AG04450 (cell line): ENCODE data around the gene TGM2. TPM values are rescaled to one million over a fixed set of nuclear protein-coding genes. Genes with fewer than 3 reads are reported as not detected.

Experiments
- CTCF ChIA-PET: fragments of 300-600, 350-600 bp; formaldehyde crosslinking; extraction: SDS; loops from one replicate; lab custom pipeline; 2022; ENCODE audit warnings: antibody characterized with exemption, inconsistent platforms; lab: Charles Lee
- POLR2A ChIA-PET: fragments of 350-600 bp; formaldehyde crosslinking; extraction: SDS; loops from one replicate; lab custom pipeline; 2021; ENCODE audit warnings: antibody characterized with exemption, inconsistent platforms; lab: Yijun Ruan, JAX
- DNase-seq: peaks from one replicate; pipeline ENCODE4 v3.0.0-alpha.2; 2011; ENCODE audit warnings: low read depth, low spot score
- H3K27ac ChIP-seq: one replicate; pipeline ENCODE4 v1.5.1; 2012; ENCODE audit warnings: low read depth, low read length, control low read depth
- H3K27me3 ChIP-seq: one replicate; pipeline ENCODE4 v1.6.0; 2012; ENCODE audit warnings: low read length; ENCODE audit not compliant: control insufficient read depth, insufficient read depth
- H3K4me3 ChIP-seq: 2 replicates; pipeline ENCODE4 v1.5.1; 2011; ENCODE audit warnings: mild to moderate bottlenecking, low read depth, low read length, control low read depth
- H3K9me3 ChIP-seq: 2 replicates; pipeline ENCODE4 v1.5.1; 2012; ENCODE audit warnings: low read length; ENCODE audit not compliant: control insufficient read depth, insufficient read depth
- polyA plus RNA-seq: library from polyadenylated mRNA; depleted of rRNA; stranded (reverse); fragments of >200 nt; gene quantifications from 2 replicates; pipeline ENCODE4 v1.2.3, GENCODE V29; 2011
- TF ChIP-seq, protein P1 (sequence below): IDR thresholded peaks from 2 replicates; pipeline ENCODE4 v1.5.1; 2011; ENCODE audit warnings: low read depth, low read length, control low read depth, inconsistent platforms

The TGM2 gene
- polyA plus RNA-seq, 1 experiment, result 326 TPM

DNA sequence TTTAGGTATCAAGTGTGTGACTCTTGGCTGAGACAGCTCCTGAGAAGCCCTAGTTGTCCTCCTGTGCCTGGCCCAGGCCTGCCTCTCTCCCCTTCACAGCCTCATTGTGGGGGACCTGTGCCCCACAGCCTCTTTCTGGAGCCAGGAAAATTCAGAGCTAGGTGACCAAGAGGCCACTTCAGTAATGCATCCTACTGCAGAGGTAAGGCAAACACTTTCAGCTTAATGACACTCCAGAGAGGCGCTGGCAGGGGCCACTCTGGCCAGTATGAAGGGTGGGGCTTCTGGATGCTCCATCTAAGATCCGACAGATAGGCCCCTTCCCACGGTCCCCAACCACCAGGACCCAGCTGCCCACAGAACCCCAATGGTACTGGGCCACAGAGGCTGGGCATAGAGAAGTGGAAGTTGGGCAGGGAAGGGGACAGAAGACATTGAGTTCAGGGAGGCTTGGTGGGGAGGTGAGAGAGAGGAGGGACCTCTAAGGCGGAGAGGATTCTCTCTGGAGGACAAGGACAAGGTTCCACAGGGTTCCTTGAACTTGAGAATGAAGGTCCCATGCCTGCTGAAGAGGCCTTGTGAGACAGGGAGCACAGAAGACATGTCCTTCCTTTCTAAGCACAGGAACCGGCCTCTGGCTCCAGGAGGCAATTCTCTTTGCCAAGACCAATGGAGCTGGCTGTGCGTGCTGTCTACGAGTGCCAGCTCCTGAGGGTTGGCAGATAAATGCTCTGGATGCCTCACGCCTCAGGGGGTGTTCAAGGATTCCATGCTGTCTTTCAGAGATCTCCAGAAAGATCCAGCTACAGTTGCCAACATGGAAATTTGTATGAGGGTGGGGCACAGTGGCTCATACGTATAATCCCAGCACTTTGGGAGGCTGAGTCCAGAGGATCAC is 46.4 kb upstream of the TGM2 start:
- no peak for DNase-seq
- Histone ChIP-seq H3K9me3 (no peaks in the 10 kb centered on the region), H3K27me3 (no peaks in the 10 kb centered on the region), H3K4me3 (no peak overlapping the region), H3K27ac (peak overlapping the region; percentile 31)
- CTCF ChIA-PET, result interaction anchor here (1.3 to 9.0 kb wide), 3 partner anchors 10 to 138 kb away, joined by 4 to 57 read pairs (median 6); no protein-coding TSS in a partner anchor
- TF ChIP-seq, protein P1, sequence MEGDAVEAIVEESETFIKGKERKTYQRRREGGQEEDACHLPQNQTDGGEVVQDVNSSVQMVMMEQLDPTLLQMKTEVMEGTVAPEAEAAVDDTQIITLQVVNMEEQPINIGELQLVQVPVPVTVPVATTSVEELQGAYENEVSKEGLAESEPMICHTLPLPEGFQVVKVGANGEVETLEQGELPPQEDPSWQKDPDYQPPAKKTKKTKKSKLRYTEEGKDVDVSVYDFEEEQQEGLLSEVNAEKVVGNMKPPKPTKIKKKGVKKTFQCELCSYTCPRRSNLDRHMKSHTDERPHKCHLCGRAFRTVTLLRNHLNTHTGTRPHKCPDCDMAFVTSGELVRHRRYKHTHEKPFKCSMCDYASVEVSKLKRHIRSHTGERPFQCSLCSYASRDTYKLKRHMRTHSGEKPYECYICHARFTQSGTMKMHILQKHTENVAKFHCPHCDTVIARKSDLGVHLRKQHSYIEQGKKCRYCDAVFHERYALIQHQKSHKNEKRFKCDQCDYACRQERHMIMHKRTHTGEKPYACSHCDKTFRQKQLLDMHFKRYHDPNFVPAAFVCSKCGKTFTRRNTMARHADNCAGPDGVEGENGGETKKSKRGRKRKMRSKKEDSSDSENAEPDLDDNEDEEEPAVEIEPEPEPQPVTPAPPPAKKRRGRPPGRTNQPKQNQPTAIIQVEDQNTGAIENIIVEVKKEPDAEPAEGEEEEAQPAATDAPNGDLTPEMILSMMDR, result no peak
- POLR2A ChIA-PET, result interaction anchor here (0.5 kb wide), 1 partner anchor 91 kb away, joined by 3 read pairs; no protein-coding TSS in a partner anchor

DNA sequence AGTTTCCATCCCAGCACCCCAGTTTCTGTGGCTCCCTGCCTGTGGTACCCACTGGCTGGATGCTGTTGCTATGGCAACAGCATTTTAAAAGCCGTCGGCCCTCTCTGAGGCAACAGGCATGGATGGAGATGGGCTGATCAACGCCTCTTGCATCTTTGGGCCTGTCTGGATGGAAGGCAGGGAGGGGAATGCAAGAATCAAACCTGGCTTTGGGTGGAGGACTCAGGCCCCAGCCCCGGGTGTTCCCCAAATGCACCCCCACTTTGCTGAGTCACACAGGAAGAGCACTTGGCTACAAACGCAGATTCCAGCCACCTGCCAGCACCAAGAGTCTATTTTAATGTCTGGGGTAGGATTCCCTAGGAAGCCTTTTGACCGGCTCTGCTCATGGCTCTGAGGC is 45.7 kb upstream of the TGM2 start:
- H3K27ac ChIP-seq, result peak overlapping the region; percentile 31
- TF ChIP-seq, protein P1, result no peak
- ChIA-PET CTCF (interaction anchor here (0.9 to 9.0 kb wide), 4 partner anchors 11 to 646 kb away, joined by 3 to 57 read pairs (median 5); no protein-coding TSS in a partner anchor), POLR2A (no interaction called here)
- no peaks in the 10 kb centered on the region for H3K9me3 ChIP-seq
- H3K4me3 ChIP-seq, result no peak overlapping the region
- DNase-seq, result no peak
- H3K27me3 ChIP-seq, result no peaks in the 10 kb centered on the region

DNA sequence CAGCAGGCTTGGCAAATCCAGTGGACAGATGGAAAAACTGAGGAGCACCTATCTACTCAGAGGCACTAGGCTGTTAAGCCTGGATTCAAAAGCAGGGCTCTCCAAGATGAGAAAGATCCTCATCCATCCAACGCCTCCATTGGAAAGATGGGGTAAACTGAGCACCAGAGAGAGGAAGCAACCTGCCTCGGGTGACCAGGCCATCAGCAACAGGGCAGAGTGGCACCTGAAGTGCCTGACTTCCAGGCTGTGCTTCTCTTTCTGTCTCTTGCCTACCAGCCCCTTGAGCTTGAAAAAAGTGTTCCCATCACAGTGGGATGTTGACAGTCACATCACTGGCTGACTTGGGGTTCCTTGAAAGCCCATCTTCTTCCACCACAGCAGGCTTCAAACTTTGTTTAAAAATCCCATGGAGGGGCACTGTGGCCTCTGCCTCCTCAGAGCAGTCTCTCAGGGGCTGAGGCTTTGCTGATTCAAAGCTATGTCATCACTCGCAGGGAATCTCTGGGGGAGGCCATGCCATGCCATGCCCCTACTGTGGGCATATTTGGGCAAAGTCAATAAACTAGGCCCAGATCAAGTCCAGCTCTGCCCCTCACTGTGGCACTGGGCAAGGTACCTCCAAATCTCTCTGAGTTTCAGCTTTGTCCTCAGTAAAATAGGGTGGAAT is 44.8 kb upstream of the TGM2 start:
- CTCF ChIA-PET, result interaction anchor here (0.9 to 9.0 kb wide), 5 partner anchors 12 to 645 kb away, joined by 3 to 57 read pairs (median 3); partner anchors contain the start of gene TGM2
- DNase-seq, result no peak

GRCh38 chr20:38209054-38209675 is 44.1 kb upstream of the TGM2 start:
- H3K27me3 ChIP-seq, result no peaks in the 10 kb centered on the region
- TF ChIP-seq, protein P1, result no peak
- DNase-seq, result no peak
- H3K9me3 ChIP-seq, result no peaks in the 10 kb centered on the region
- H3K27ac ChIP-seq, result no peak overlapping the region
- ChIA-PET POLR2A (no interaction called here), CTCF (interaction anchor here (1.4 to 9.0 kb wide), 3 partner anchors 13 to 135 kb away, joined by 3 to 57 read pairs (median 5); partner anchors contain the start of gene TGM2)
- H3K4me3 ChIP-seq, result no peak overlapping the region

More for the DNA sequence above, 44.8 kb upstream of the TGM2 start:
- POLR2A ChIA-PET, result no interaction called here
- Histone ChIP-seq H3K4me3 (no peak overlapping the region), H3K27me3 (no peaks in the 10 kb centered on the region), H3K27ac (no peak overlapping the region), H3K9me3 (no peaks in the 10 kb centered on the region)
- TF ChIP-seq, protein P1, result no peak
